NCI-H187 treated with DMSO at 0.1 percent for 48 hours (cell line): Measurements from ENCODE around the gene PLEKHA7.

Experiments used
- DNase-seq: peaks from one replicate; lab custom pipeline; 2025; lab: John Stamatoyannopoulos, UW

The PLEKHA7 gene

DNA sequence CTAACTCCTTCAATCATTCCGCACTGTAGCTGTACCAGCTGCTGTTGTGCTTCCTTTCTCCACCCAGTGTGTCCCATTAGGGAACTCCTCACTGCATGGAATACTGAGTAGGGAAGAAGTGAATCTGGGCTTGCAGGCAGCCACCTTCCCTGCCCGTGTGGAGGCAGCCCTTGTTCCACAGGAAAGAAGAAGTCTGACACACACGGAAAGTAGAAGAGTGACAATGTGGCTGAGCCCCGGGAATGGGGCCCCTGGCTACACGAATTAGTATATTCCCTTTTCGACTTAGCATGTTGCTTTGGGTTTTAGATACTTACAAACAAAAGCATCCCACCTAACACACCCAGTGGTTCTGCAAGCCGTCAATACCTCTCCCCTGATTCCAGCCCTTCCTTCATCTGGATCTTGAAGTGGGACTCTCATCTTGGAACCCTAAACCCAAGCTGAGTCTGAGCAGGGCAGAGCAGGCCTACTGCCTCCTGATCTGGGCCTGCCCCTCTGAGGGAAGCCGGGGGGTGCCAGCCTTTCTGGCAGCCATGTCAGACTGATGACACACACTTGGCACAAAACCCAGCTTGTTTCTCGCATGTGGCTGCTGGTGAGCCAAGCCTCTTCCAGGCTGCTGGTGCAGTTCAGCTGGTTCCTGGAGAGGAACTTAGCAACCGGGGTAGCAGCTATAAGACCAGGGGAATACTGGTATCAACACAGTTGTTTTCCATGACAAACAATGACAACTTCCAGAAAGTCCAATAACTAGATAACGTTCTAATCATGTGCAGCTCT lies 204.1 kb downstream of the PLEKHA7 start:
- no peak for DNase-seq

DNA sequence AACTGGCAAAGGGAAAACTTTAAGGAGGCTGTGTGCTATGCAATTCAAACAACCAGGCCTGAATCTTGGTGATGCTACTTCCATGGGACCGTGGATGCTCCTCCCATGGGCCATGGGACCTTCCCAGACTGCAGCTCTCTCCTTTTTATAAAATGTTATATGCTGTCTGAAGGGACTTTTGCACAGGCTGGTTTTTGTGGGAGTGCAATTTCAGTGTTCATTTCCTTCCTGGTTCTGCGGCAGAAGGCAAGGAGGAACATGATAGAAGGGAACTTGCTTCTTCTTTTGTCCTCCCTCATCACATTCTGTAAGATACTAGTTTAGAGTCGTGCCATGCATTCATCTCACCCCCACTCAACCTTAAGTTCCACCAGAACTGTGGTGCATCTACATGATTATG lies 206.9 kb downstream of the PLEKHA7 start:
- DNase-seq: no peak

DNA sequence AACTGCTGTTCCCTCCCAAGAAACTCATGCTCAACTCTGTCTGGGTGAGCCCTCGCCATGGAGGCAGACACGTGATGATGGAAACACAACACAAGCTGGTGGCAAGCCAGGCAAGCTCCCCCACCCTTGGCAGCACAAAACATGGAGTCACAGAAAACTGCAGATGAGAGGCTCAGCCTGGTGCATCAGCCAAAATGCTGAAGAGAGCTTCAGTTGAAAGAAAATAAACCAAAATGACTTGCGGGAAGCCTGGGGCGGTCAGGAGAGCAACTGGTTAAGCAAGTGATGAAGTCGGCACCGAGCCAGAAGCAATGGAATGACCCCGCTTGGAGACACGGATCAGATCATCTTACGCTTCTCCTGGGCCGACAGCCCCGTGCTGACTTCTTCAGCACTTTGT lies 207.4 kb downstream of the PLEKHA7 start:
- DNase-seq: no peak

DNA sequence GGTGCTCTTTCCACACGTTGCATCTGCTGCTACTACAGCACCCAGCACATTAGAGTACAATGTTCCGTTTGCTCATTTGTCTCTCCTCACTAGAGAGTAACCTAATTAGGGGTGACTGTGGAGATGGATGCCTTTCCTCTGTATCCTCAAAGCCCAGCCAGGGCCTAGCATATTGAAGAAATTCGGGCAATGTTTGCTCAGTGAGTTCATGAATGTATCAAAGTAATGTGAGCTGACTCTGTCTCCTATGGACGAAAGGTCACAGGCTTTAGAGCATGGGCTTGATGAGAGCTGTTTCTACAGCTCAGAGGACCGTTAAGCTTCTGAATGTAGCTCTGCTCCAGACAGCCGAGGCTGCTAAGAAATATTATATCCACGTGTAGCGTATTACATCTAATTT lies 208.3 kb downstream of the PLEKHA7 start:
- DNase-seq: no peak

DNA sequence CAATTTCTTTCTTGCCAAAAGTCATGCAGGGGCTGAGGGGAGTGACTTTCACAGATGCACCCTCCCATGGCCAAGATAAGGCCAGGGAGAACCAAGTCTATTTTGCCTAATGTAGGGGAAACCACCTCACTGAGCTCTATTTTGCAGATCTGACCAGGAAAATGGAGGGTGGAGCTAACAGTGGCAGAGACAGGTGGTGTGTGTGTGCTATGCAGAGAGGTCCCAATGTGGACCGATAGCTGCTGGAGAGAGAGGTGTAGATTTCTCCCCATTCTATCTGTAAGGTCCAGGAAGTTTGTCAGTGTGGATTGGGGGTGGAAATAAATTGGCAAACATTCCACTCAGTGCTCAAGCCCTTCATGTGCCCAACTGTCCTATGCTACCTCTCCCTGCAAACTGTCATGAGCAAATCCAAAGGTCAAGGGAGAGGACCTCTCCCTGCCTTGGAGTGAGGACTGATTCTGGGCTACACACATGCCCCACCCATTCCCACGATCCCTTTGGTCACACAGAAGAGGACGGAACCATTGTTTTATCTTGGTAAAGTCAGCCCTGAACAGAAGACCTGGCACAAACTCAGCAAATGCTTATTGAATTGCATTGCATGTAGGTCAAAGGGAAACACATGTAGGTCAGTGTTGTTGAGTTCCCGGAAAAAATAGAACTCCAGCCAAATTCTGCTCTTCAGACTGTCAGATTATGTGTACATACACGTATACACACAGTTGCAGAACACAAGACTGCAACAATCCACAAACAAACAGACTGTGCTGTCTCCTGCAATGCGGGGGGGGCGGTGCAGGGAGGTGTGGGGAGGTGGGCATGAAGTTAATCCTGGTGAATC lies 209.9 kb downstream of the PLEKHA7 start:
- no peak for DNase-seq

DNA sequence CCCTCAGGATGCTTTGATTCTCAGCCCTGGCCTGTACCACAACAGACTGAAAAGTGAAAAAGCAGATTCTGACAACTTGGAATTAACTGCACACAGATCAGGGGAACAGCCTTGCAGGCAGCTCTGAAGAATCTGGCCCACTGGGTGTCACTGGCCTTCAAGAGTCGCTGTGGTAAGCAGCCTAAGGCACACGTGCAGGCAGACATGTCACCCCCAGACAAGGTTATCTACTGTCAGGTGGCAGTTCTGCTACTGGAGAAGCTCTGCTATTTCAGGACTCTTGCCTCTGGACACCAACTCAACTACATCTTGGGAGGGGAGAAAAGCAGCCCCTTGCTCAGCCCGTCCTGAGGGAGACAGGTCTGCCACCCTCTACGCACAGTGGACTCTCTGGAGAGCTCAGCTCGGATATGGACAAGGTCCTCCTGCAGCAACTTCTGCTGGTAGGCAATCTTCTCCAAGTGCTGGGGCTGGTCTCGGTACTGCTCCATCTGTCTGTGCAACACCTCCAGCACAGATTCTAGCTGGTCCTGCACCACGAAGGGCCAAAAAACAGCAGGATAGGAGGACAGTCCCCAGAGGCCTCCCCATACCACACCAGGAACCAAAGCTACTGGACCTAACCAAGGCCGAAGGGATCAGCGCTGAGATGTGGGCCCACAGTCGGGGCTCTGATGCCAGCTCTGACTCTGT lies 212.8 kb downstream of the PLEKHA7 start:
- DNase-seq: no peak

DNA sequence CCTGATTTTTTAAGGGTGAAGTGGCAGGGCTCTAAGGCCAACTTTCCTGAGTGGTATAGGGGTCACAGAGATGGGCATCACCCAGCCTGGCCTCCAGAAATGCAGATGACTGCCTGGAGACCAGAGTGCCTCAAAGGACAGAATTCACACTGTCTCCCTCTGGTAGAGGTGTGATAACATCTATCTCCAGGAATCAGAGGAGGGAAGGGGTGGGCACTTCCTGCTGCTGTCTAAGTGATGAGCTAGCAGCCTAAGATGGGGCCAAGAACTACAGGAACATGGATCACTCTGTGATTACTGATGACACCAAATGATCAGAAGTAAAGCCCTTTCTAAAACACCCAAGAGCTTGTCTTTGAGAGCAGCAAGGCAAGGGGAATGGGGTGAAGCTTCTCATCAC lies 213.8 kb downstream of the PLEKHA7 start:
- no peak for DNase-seq

DNA sequence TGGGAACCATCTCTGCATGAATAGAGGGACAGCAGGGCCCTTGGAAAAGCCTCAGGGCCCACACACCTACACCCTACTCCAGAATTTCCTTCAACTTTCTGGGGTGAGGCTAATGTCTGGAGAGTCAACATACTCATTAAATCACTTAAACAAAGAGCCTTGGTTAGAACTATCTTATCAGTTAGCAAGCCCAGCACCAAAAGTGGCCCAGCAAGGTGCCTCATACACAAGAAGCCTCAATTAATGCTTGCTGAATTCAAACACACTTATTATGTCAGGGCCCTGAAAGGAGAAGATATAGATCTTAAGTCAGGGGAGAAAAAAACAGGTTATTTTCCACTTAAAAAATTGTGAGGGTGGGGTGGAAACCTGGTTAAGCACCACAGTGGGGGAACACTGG lies 214.3 kb downstream of the PLEKHA7 start:
- no peak for DNase-seq

DNA sequence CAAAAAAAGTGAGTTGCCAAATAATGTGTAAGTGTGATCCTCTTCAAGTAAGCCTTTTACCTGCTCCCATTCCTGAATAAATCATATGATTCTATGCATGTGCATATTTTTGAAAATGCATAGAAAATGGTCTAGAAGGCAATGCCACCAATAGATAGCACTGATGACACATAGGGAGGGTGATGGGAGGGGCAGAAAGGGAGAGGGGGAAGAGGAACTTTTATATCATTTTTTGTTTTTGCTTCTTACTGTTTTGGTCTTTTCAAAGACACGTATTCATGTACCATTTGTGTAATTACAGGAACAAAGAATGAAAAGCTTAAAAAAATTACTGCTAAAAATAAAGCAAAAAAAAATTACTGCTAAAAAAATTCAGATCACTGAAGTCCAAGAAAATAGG lies 215.0 kb downstream of the PLEKHA7 start:
- DNase-seq: no peak

DNA sequence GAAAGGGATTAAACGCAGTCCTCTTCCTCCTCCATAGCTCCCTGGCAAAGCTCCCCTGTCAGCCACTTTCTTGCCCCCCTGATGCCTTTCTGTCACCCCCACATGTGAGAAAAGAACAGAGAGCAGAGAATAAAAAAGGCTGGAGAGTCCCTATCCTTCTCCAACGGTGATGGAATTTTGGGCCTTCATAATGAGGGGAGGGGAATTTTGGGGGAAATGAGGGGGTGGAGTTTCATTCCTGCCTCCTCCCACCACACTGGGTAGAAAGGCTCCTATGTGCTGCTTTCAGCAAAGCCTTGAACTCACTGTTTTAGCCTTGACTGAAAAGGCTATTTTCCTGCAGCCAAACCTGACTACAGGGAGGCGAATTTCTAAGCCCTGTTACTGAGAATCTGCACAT lies 216.4 kb downstream of the PLEKHA7 start:
- no peak for DNase-seq

DNA sequence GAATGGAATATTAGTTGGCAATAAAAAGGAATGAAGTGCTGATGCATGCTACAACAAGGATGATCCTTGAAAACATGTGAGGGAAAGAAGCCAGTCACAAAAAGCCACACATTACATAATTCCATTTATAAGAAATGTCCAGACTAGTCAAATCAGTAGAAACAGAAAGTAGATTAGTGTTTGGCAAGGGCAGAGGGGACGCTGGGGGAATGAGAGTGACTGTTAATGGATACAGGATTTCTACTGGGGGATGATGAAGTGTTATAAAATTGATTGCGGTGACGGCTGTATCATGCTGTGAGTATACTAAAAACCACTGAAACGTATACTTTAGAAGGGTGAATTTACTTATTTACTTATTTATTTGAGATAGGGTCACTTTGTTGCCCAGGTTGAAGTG lies 217.9 kb downstream of the PLEKHA7 start:
- no peak for DNase-seq

DNA sequence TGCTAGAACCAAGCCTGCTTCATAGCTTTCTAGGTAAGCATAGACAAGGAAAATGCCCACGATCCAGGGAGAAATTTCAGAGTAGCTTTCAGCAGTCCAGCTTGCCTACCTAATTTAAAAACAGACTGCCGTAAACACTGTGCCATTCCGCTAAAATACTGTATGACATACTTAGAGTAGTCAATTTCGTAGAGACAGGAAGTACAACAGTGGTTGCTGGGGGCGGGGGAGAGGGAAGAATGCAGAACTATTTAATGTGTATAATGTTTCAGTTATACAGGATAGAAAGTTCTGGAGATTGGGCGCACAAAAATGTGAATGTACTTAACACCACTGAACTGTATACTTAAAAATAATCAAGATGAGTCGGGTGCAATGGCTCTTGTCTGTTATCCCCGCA lies 219.1 kb downstream of the PLEKHA7 start:
- DNase-seq: no peak

DNA sequence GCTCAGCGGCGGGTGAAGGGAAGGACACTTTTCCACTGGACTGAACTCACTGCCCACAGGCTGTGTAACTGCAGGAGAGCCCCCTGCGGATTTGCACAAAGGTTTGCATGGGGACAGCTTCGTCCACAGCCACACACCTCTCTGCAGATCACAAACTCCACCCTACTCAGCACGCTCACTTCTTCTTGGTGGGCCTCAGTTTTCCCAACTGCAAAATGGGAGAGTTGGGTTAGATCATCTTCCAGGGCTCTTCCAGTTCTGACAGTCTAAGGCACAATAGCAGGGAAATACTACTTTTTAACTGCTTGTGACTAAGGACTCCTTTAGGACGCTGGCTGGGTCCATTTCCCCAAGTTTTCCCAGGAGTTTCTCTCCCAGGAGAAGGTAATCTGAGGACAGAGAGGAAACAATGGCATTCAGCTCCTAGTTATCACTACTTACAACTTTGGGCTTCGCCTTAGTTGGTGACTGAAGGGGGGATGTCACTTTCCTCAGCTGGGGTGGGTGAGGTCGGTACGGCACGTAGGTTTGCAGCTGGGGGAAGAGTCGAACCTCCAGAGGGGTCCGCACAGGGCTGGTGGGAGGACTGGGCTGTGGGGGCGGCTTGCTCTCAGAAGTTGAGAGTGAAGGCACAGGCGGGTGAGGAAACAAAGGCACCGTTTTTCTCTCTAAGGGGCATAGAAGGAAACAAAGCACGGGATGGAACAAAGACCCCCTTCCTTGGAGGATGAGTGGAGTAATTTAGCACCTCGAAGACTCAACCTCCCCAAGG lies 220.0 kb downstream of the PLEKHA7 start:
- DNase-seq: no peak

DNA sequence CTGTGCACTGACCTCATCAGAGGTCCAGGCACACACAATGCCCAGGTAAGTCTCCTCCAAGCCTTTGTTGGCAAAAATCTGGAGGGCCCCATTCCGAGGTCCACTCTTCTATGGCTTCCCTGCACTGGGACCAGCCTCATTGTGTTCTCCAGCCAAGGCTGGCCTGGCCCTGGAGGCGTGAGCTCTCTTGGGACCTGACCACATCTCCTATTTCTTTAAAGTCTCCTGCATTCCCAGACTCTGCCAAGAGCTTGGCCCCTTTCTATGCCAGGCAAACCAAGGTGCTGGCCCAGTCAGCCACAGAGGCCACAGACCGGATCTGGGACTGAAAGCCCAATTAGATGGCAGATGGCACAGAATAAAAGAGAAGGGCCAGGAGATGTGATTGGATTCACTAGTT lies 220.7 kb downstream of the PLEKHA7 start:
- no peak for DNase-seq

DNA sequence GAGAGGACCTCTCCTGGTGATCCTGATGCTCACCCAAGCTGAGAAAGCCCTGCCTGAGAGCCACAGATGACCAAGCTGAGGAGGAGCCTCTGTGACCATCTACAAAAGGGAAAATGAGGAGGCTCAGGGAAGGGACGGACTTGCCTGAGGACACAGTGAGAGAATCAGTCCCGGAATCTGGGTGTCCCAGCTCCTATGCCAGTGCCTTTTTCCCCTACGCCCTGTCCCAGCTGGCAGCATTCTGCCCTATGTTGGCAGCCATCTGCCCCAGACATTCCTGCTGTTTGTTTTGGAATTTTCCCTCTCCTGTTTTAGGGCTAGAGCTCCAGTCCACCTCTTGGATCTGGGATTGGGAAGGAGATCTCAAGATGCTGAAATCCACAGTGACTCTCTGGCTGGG lies 221.2 kb downstream of the PLEKHA7 start:
- DNase-seq: no peak

DNA sequence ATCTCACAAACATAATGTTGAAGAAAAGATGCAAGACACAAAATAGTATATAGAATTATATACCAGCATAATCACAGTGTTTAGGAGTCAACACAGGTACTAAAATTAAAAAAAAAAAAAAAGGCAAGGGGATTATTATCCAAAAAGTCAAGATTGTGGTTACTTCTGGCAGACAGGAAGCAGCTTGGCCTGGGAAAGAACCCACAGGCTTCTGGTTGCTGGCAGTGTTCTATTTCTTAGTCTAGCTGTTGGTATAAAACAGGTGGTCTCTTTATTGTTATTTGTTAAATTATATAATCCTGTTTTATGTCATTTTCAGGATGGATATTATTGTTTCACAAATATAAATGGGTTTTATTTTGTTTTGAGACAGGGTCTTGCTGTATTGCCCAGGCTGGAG lies 221.8 kb downstream of the PLEKHA7 start:
- DNase-seq: no peak

DNA sequence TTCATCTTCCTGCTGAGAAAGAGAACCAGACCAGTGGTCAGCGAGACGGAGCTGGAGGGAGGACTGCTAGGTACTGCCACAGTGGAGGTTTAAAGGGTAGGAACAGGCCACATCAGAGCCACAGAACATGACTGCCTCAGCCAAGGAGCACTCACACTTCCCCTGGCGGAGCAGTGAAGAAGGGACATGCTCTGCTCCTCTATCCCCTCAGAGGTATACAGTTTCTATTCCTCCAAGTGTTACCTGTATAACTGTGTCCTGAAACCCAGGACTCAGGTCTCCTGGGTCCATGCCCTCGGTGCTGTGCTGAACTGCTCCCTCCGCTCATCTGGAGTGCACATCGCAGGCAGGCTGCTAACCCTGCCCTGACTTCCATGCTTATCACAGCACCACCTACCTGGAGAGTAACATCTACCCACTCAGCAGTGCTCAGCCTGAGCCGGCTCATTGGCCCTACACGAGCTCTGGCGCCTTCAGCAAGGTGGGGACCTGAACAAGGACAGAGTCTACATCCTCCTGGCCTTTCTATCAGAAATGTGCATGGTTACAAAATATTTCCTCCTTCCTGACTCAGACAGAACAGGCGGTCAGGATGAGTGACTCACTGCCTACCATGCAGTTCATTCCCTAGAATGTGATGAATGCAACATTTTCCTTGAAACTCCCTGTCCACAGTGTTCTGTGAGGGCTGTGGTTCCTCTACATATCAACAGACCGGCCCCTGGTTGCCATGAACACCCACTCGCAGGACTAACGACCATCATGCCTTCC lies 222.8 kb downstream of the PLEKHA7 start:
- DNase-seq: no peak

DNA sequence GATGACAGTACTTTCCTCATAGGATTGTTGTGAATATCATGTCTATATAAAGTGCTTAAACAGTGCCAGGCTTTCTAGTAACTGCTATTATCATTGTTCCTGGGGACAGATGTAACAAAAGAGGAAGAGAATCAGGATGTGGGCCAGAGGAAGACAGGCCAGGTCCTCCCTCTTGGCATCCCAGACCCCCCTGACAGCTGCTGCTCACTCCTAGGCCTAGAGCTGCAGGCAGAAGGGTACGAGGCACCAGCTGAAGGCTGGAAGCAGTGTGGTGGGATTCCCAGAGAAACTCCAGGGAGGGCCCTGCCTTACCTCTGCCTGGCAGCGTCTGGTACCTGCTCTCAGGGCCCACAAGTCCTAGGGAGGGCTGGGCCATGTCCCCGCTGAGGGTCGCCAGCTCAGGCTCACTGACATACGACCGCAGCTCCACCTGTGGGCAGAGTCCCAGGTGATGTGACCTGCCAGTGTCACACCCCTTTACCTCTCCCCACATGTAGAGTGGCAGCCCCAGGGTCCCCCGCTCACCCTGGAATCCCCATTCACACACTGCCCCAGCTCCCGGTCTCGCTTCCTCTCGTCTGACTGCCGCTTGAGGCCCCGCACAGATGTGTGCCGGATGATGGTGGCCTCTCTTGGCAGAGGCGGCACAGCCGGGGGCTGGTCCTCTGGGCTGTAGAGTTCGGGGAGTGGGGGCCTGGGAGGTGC lies 223.6 kb downstream of the PLEKHA7 start:
- DNase-seq: no peak

DNA sequence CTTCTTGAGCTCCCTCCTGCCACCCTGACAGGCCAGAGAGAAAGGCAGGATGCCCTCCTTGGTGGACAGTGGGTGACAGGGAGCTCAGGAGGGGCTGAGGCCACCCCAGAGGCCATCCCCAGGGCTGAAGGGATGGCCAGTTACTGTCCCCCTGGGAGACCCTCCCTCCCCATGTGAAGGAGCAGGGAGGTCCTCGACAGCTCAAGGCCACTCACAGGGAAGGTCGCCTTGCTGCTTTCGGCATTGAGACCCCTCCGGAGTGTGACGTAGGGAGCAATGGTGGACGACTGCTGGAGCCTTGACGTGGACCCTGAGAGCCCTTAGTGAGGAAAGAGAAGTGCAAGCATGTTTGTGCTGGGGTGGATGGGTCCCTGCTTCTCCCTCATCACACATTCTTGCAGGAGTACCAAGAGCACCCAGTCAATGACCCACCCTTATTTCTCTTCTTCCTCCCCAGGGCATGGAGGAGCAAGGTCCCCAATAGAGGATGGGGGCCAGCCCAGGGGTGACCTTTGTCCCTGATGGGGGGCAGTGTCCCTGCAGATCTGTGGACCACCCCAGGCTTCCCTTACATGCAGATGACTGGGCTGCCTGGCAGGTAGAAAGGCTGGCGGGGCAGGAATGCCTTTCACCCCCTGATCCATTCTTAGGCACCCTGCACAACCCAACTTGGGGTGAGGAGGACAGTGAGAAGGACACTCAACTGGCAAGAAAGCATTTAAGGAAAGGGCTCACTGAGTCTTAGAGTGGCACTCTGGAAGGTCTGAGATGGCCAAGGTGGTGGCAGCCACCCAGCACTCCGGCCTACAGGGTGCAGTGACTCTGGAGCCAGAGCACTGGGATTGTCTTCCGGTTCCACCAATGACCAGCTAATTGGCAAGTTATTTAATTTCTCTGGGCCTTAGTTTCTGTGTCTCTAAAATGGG lies 224.4 kb downstream of the PLEKHA7 start:
- no peak for DNase-seq

DNA sequence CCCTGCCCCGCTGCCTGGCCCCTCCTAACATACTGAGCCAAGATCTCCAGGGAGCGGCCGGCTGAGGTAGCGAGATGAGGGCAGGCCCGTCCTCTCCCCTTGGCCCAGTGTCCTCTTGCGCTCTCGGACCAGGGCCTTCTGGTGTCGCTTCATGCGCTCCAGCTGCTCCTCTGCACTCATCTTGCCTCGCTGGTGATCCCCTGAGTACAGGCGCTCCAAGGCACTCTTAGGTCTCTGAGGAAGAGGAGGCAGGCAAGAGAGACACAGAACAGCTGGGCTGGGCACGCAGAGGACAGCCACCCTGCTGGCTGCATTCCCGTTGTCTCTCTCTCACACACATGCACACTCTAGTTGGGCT lies 225.2 kb downstream of the PLEKHA7 start:
- no peak for DNase-seq
